Neural cell (in vitro differentiated cells): ENCODE data around the gene DNAJB14. TPM values are rescaled to one million over a fixed set of nuclear protein-coding genes. Genes with fewer than 3 reads are reported as not detected.

Experiments
- H2AFZ ChIP-seq: fragments of 200-600, 300-800 bp; sonication (generic), shearing (Covaris generic); 2 replicates; pipeline ENCODE4 v1.6.0; 2014; ENCODE audit warnings: low read depth, mild to moderate bottlenecking, antibody characterized with exemption, low read length, moderate library complexity
- H3F3A ChIP-seq: fragments of 200-600 bp; shearing (Covaris generic); 2 replicates; pipeline ENCODE4 v1.6.1; 2016; ENCODE audit warnings: mild to moderate bottlenecking, moderate library complexity, mixed read lengths, antibody characterized with exemption, low read length; ENCODE audit not compliant: insufficient read depth, poor library complexity, severe bottlenecking
- H3K27ac ChIP-seq: fragments of 200-600, 300-800 bp; sonication (generic), shearing (Covaris generic); 2 replicates; pipeline ENCODE4 v1.5.1; 2014; ENCODE audit warnings: mild to moderate bottlenecking, low read length, moderate library complexity
- H3K27me3 ChIP-seq: fragments of 300-800, 200-600 bp; sonication (generic), shearing (Covaris generic); 2 replicates; pipeline ENCODE4 v1.6.0; 2014; ENCODE audit warnings: mild to moderate bottlenecking, low read depth, low read length, moderate library complexity; ENCODE audit not compliant: insufficient read depth
- H3K36me3 ChIP-seq: fragments of 300-800, 200-600 bp; sonication (generic), shearing (Covaris generic); 2 replicates; pipeline ENCODE4 v1.5.1; 2014; ENCODE audit warnings: mild to moderate bottlenecking, antibody characterized with exemption, low read length, moderate library complexity; ENCODE audit not compliant: insufficient read depth
- H3K4me2 ChIP-seq: fragments of 300-800, 200-600 bp; sonication (generic), shearing (Covaris generic); 2 replicates; pipeline ENCODE4 v1.6.0; 2014; ENCODE audit warnings: mild to moderate bottlenecking, low read length
- H3K4me3 ChIP-seq: fragments of 300-800, 200-600 bp; sonication (generic), shearing (Covaris generic); 2 replicates; pipeline ENCODE4 v1.5.1; 2014; ENCODE audit warnings: mild to moderate bottlenecking, low read length, moderate library complexity
- H3K79me2 ChIP-seq: fragments of 200-600 bp; shearing (Covaris generic); replicated peaks from 2 replicates; pipeline ENCODE4 v1.6.0; 2014; ENCODE audit warnings: mild to moderate bottlenecking, low read length, moderate library complexity; ENCODE audit not compliant: insufficient read depth
- H3K9ac ChIP-seq: fragments of 300-800, 200-600 bp; sonication (generic), shearing (Covaris generic); 2 replicates; pipeline ENCODE4 v1.6.1; 2016; ENCODE audit warnings: mild to moderate bottlenecking, low read length, mixed read lengths
- H3K9me2 ChIP-seq: fragments of 200-600 bp; shearing (Covaris generic); 2 replicates; pipeline ENCODE4 v1.6.1; 2016; ENCODE audit warnings: mild to moderate bottlenecking, low read length, mixed read lengths; ENCODE audit not compliant: insufficient read depth
- H3K9me3 ChIP-seq: fragments of 200-600, 300-800 bp; sonication (generic), shearing (Covaris generic); 2 replicates; pipeline ENCODE4 v1.6.1; 2016; ENCODE audit warnings: mild to moderate bottlenecking, mixed run types, low read length, moderate library complexity, mixed read lengths
- H4K20me1 ChIP-seq: fragments of 200-600 bp; shearing (Covaris generic); 2 replicates; pipeline ENCODE4 v1.6.1; 2016; ENCODE audit warnings: mild to moderate bottlenecking, mixed run types; ENCODE audit not compliant: insufficient read depth
- EP300 ChIP-seq: fragments of 450-650 bp; conservative IDR thresholded peaks from 2 replicates; pipeline ENCODE4 v1.6.1; 2014; ENCODE audit warnings: antibody characterized with exemption, mild to moderate bottlenecking, moderate library complexity; ENCODE audit not compliant: poor library complexity, severe bottlenecking
- EZH2 ChIP-seq: fragments of 200-600, 300-800 bp; shearing (Covaris generic), sonication (generic); IDR thresholded peaks from 2 replicates; pipeline ENCODE4 v1.6.1; 2014; ENCODE audit warnings: antibody characterized with exemption, low read length, borderline replicate concordance, mild to moderate bottlenecking; ENCODE audit not compliant: insufficient read depth, poor library complexity, severe bottlenecking
- MXI1 ChIP-seq: fragments of 450-650 bp; conservative IDR thresholded peaks from 2 replicates; pipeline ENCODE4 v1.6.1; 2014; ENCODE audit warnings: antibody characterized with exemption, mild to moderate bottlenecking; ENCODE audit not compliant: poor library complexity, severe bottlenecking
- POLR2AphosphoS5 ChIP-seq: IDR thresholded peaks from 2 replicates; pipeline ENCODE4 v1.6.1; 2012
- RAD21 ChIP-seq: fragments of 450-650 bp; conservative IDR thresholded peaks from 2 replicates; pipeline ENCODE4 v1.6.1; 2014; ENCODE audit warnings: antibody characterized with exemption, mild to moderate bottlenecking, moderate library complexity
- SMC3 ChIP-seq: fragments of 450-650 bp; conservative IDR thresholded peaks from 2 replicates; pipeline ENCODE4 v1.6.1; 2014; ENCODE audit warnings: antibody characterized with exemption, mild to moderate bottlenecking, moderate library complexity; ENCODE audit not compliant: poor library complexity
- TAF1 ChIP-seq: IDR thresholded peaks from 2 replicates; pipeline ENCODE4 v1.6.1; 2012; ENCODE audit warnings: low read depth
- polyA plus RNA-seq: library from polyadenylated mRNA; depleted of rRNA; stranded (reverse); fragments of >200 nt; gene quantifications from 2 replicates; pipeline ENCODE4 v1.2.3, GENCODE V29; 2014
- TF ChIP-seq, protein P1 (sequence below): IDR thresholded peaks from 2 replicates; pipeline ENCODE4 v1.6.1; 2012; ENCODE audit warnings: borderline replicate concordance
- TF ChIP-seq, protein P2 (sequence below): fragments of 450-650 bp; IDR thresholded peaks from 2 replicates; pipeline ENCODE4 v1.5.1; 2014; ENCODE audit warnings: antibody characterized with exemption, mild to moderate bottlenecking, moderate library complexity; ENCODE audit not compliant: poor library complexity, severe bottlenecking

DNAJB14 gene
- polyA plus RNA-seq, 1 donor from 2014 or later, result 41.3 TPM

DNA sequence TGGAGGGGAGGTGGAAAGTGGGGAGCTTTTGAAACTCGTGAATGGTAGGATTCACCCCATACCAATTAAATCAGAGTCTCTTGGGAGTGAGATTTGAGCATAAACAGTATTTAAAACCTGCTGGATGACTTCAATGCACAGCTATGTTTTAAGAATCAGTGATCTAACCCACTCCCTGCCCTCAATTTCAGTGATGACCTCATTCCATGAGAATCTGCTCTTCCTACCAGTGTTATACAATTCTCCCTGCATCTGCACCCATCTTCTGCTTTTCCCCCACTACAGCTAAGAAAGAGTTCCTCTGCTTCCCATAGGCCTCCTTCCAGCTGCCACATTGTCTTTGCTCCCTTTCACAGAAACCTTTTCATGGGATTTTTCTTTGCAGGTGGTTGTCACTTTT, 21.9 kb upstream of the DNAJB14 start:
- Histone ChIP-seq H4K20me1 (no peaks in the 10 kb centered on the region), H3K4me2 (no peak overlapping the region), H3K9me2 (no peaks in the 10 kb centered on the region), H3K9ac (no peak overlapping the region), H3K36me3 (no peaks in the 10 kb centered on the region), H3K9me3 (no peaks in the 10 kb centered on the region), H3K27me3 (no peaks in the 10 kb centered on the region), H2AFZ (no peak overlapping the region), H3K4me3 (no peak overlapping the region), H3F3A (no peaks in the 10 kb centered on the region), H3K79me2 (no peaks in the 10 kb centered on the region), H3K27ac (no peak overlapping the region)
- no peak for TF ChIP-seq RAD21
- TF ChIP-seq, protein P1, sequence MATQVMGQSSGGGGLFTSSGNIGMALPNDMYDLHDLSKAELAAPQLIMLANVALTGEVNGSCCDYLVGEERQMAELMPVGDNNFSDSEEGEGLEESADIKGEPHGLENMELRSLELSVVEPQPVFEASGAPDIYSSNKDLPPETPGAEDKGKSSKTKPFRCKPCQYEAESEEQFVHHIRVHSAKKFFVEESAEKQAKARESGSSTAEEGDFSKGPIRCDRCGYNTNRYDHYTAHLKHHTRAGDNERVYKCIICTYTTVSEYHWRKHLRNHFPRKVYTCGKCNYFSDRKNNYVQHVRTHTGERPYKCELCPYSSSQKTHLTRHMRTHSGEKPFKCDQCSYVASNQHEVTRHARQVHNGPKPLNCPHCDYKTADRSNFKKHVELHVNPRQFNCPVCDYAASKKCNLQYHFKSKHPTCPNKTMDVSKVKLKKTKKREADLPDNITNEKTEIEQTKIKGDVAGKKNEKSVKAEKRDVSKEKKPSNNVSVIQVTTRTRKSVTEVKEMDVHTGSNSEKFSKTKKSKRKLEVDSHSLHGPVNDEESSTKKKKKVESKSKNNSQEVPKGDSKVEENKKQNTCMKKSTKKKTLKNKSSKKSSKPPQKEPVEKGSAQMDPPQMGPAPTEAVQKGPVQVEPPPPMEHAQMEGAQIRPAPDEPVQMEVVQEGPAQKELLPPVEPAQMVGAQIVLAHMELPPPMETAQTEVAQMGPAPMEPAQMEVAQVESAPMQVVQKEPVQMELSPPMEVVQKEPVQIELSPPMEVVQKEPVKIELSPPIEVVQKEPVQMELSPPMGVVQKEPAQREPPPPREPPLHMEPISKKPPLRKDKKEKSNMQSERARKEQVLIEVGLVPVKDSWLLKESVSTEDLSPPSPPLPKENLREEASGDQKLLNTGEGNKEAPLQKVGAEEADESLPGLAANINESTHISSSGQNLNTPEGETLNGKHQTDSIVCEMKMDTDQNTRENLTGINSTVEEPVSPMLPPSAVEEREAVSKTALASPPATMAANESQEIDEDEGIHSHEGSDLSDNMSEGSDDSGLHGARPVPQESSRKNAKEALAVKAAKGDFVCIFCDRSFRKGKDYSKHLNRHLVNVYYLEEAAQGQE, result no peak
- TF ChIP-seq, protein P2, sequence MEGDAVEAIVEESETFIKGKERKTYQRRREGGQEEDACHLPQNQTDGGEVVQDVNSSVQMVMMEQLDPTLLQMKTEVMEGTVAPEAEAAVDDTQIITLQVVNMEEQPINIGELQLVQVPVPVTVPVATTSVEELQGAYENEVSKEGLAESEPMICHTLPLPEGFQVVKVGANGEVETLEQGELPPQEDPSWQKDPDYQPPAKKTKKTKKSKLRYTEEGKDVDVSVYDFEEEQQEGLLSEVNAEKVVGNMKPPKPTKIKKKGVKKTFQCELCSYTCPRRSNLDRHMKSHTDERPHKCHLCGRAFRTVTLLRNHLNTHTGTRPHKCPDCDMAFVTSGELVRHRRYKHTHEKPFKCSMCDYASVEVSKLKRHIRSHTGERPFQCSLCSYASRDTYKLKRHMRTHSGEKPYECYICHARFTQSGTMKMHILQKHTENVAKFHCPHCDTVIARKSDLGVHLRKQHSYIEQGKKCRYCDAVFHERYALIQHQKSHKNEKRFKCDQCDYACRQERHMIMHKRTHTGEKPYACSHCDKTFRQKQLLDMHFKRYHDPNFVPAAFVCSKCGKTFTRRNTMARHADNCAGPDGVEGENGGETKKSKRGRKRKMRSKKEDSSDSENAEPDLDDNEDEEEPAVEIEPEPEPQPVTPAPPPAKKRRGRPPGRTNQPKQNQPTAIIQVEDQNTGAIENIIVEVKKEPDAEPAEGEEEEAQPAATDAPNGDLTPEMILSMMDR, result no peak
- TF ChIP-seq EZH2, result no peak
- no peak for TF ChIP-seq SMC3
- TF ChIP-seq EP300, result no peak
- TF ChIP-seq POLR2AphosphoS5, result no peak
- no peak for TF ChIP-seq MXI1
- TF ChIP-seq TAF1, result no peak

DNA sequence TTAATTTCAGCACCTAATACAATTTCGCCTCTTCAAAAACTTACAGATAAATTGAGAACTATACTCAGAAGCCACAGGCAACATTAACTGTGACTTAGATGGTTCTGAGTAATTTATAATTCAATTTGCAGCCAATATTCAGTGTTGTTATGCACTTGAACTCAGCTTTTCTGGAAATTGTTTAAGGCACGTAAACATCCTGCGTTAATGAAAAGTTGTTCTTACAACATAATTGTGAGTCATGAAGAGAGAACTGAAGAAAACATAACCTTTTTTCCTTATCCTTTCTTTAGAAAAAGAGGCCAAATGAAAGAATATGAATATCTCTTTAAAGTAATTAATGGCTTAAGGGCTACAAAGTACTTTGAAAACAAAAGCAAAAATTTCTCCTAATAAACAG, 20.3 kb upstream of the DNAJB14 start:
- Histone ChIP-seq H3K9me2 (no peaks in the 10 kb centered on the region), H3F3A (no peaks in the 10 kb centered on the region), H3K9me3 (no peaks in the 10 kb centered on the region), H3K27ac (no peak overlapping the region), H3K9ac (no peak overlapping the region), H3K36me3 (no peaks in the 10 kb centered on the region), H2AFZ (no peak overlapping the region), H3K4me2 (no peak overlapping the region), H4K20me1 (no peaks in the 10 kb centered on the region), H3K27me3 (no peaks in the 10 kb centered on the region), H3K4me3 (no peak overlapping the region), H3K79me2 (no peaks in the 10 kb centered on the region)
- TF ChIP-seq RAD21 (no peak), EP300 (no peak), EZH2 (no peak), SMC3 (no peak), TAF1 (no peak), MXI1 (no peak), POLR2AphosphoS5 (no peak)
- TF ChIP-seq, protein P1, result no peak
- TF ChIP-seq, protein P2, result no peak
